ENCODE data around the gene CNTFR. TPM values are rescaled to one million over a fixed set of nuclear protein-coding genes. Genes with fewer than 3 reads are reported as not detected.

Gene CNTFR
- total RNA-seq, 2 experiments from 2014 or later, result not detected

GRCh38 chr9:34584970-34585369, 4.6 kb downstream of the CNTFR start:
- intact Hi-C loops (cut with micrococcal nuclease), result no loop called here
- ChIA-PET POLR2A (no interaction called here), CTCF (interaction anchor here (1.2 kb wide), 1 partner anchor 23 kb away, joined by 5 read pairs; no protein-coding TSS in a partner anchor)
- DNase-seq, result no peak
- Mint-ChIP-seq H3K4me3 (no peak overlapping the region), H3K27me3 (peaks cover 56% of the 10 kb centered on the region), H3K36me3 (no peaks in the 10 kb centered on the region), H3K27ac (no peak overlapping the region), H3K9me3 (no peaks in the 10 kb centered on the region), H3K4me1 (ENCODE audit: low read depth) (peaks cover 9% of the 10 kb centered on the region)

DNA sequence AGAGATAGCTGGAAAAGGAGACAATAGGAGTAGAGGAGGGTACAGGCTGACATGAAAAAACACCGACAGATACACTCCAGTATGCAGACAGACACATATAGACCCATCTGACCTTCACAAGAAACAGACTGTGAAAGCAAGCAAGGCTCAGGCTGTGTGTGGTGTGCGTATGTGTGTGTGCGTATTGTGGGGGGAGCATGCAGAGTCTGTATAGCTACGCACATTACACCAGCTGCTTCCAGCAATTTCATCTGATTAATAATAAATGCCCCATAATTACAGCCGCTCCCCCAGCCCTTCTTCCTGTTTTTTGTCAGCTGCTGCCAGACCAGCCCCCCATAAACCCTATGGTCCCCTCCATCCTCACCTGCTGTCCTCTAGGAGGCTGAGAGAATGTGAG, 6.7 kb downstream of the CNTFR start:
- ChIA-PET CTCF (interaction anchor here (0.7 to 1.6 kb wide), 4 partner anchors 9 to 179 kb away, joined by 3 to 4 read pairs (median 4); no protein-coding TSS in a partner anchor), POLR2A (no interaction called here)
- DNase-seq, result no peak
- H3K27ac Mint-ChIP-seq, result no peak overlapping the region
- intact Hi-C loops (cut with micrococcal nuclease), result no loop called here
- H3K27me3 Mint-ChIP-seq, result peaks cover 56% of the 10 kb centered on the region
- peaks cover 6% of the 10 kb centered on the region for H3K4me1 Mint-ChIP-seq (ENCODE audit: low read depth)
- H3K4me3 Mint-ChIP-seq, result no peak overlapping the region
- no peaks in the 10 kb centered on the region for H3K36me3 Mint-ChIP-seq
- H3K9me3 Mint-ChIP-seq, result no peaks in the 10 kb centered on the region

DNA sequence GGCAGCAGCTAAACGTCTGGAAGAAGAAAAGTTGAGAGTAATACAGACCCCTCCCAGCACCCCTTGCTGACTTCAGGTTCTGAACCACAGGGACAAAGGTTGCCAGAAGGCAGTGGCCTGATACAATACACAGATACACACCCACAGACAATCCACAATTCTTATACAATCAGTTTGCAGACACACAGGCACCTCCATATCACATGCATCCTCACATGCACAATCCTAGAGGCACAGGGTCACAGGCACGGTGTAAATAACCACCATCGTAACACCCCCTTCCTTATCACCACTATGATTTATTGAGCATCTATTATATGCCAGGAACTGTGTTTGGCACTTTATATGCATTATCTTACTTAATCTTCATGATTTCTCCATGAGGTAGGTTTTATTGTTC, 8.2 kb downstream of the CNTFR start:
- ChIA-PET POLR2A (no interaction called here), CTCF (interaction anchor here (1.6 to 4.3 kb wide), 2 partner anchors 10 to 23 kb away, joined by 4 to 23 read pairs; no protein-coding TSS in a partner anchor)
- Mint-ChIP-seq H3K27me3 (peaks cover 53% of the 10 kb centered on the region), H3K4me3 (no peak overlapping the region), H3K4me1 (ENCODE audit: low read depth) (peaks cover 13% of the 10 kb centered on the region), H3K27ac (no peak overlapping the region), H3K36me3 (no peaks in the 10 kb centered on the region), H3K9me3 (no peaks in the 10 kb centered on the region)
- intact Hi-C loops (cut with micrococcal nuclease), result no loop called here
- no peak for DNase-seq

GRCh38 chr9:34580358-34580757, 9.2 kb downstream of the CNTFR start:
- H3K27me3 Mint-ChIP-seq, result peaks cover 53% of the 10 kb centered on the region
- H3K4me1 Mint-ChIP-seq (ENCODE audit: low read depth), result peaks cover 13% of the 10 kb centered on the region
- no peak overlapping the region for H3K4me3 Mint-ChIP-seq
- no peaks in the 10 kb centered on the region for H3K36me3 Mint-ChIP-seq
- H3K27ac Mint-ChIP-seq, result no peak overlapping the region
- no peaks in the 10 kb centered on the region for H3K9me3 Mint-ChIP-seq
- DNase-seq, result no peak
- intact Hi-C loops (cut with micrococcal nuclease), result no loop called here
- CTCF ChIA-PET, result interaction anchor here (1.2 to 4.3 kb wide), 5 partner anchors 9 to 176 kb away, joined by 3 to 23 read pairs (median 3); no protein-coding TSS in a partner anchor
- POLR2A ChIA-PET, result no interaction called here

- no peak overlapping the region for H3K4me3 Mint-ChIP-seq
- no peaks in the 10 kb centered on the region for H3K9me3 Mint-ChIP-seq
- no peak overlapping the region for H3K27ac Mint-ChIP-seq
- POLR2A ChIA-PET, result no interaction called here
- H3K36me3 Mint-ChIP-seq, result no peaks in the 10 kb centered on the region
- no peak for DNase-seq
- CTCF ChIA-PET, result interaction anchor here (1.2 to 4.3 kb wide), 5 partner anchors 9 to 175 kb away, joined by 3 to 23 read pairs (median 3); no protein-coding TSS in a partner anchor
- intact Hi-C loops (cut with micrococcal nuclease), result no loop called here
- peaks cover 13% of the 10 kb centered on the region for H3K4me1 Mint-ChIP-seq (ENCODE audit: low read depth)
- peaks cover 51% of the 10 kb centered on the region for H3K27me3 Mint-ChIP-seq
Observed at GRCh38 chr9:34579808-34580163, 9.7 kb downstream of the CNTFR start.

- DNase-seq, result no peak
- Mint-ChIP-seq H3K4me1 (ENCODE audit: low read depth) (peaks cover 13% of the 10 kb centered on the region), H3K27me3 (peaks cover 50% of the 10 kb centered on the region), H3K9me3 (no peaks in the 10 kb centered on the region), H3K27ac (no peak overlapping the region), H3K36me3 (no peaks in the 10 kb centered on the region), H3K4me3 (no peak overlapping the region)
- CTCF ChIA-PET, result interaction anchor here (1.2 to 4.3 kb wide), 4 partner anchors 8 to 175 kb away, joined by 3 to 23 read pairs (median 4); no protein-coding TSS in a partner anchor
- POLR2A ChIA-PET, result no interaction called here
- intact Hi-C loops (cut with micrococcal nuclease), result no loop called here
Observed at GRCh38 chr9:34579104-34579807, 10.3 kb downstream of the CNTFR start.

DNA sequence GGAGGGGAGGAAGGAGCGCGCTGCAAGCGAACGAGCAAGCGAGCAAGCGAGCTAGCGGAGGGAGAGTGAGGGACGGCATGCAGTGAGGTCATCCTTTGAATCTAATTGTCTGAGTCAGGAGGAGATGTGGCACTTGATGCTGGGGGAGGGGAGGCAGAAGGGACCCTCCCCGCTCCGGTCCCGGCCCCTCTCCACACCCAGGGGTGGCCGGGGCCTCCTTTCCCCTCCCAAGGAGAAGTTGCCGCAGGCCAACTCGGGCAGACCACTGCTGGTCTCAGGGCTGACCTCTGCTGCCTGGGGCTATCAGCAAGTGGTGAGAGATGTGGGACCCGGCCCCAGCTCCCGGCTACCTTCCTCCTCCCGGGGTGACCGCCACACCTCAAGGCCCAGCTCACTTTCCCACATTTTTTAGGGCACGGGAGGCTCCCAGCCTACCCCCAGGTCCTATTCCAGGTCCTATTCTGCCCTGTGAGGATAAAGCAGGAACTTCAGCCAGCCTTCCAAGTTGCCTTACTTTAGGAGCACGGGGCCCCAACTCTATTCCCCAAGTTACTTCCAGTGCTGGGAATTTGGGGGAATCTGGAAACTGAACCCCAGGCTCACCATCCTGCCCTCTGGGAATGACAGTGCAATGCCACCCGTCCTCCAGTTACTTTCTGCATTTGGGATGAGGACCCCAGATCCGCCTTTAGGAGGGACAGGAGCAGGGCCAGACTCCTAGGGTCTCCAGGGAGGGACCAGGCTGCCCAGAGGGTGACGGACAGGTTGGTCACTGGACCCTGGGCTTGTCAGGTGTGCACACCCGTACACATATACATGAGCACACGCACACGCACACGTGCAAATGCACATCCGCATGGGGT, 11.1 kb downstream of the CNTFR start:
- intact Hi-C loops (cut with micrococcal nuclease), result no loop called here
- H3K27me3 Mint-ChIP-seq, result peaks cover 51% of the 10 kb centered on the region
- CTCF ChIA-PET, result interaction anchor here (4.3 kb wide), 1 partner anchor 13 kb away, joined by 23 read pairs; no protein-coding TSS in a partner anchor

DNA sequence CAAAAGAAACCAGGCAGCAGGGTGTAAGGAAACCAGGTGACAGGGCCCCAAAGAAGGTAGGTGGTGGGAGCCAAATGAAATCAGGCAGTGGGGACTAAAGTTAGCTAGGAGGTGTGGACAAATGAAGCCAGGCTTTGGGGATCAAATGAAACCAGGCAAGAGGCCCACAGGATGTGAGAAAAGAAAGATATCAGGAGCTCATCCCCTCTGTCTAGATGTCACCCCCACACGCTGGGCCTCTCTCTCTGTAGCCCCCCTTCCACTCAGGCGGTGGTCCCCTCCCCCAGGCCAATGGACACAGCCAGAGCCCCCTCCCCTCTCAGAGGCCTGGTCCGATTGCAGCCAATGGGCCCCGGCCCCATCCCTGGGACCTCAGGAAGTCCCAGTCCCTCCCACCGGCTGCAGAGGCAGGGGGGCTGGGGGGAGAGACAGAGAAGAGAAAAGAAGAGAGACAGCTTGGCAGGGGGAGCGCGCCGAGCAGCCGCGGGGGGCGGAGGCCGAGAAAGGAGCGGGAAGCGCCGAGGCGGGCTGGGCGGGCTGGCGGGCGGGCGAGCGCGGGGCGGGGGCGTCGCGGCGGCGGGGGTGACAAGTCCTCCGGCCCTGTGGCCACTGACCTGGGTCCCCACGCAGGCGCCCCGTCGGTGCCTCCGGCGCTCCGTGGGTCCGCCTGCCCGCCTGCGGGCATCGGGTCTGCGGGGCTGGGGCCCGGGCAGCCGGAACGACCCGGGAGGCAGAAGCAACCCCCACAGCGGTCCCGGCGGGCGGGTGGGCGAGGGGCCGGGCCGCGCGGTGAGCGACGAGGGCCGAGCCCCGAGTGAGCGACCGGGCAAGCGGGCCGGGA, 11.9 kb downstream of the CNTFR start:
- no peaks in the 10 kb centered on the region for H3K9me3 Mint-ChIP-seq
- no peak overlapping the region for H3K4me3 Mint-ChIP-seq
- POLR2A ChIA-PET, result no interaction called here
- no peak overlapping the region for H3K27ac Mint-ChIP-seq
- DNase-seq, result no peak
- intact Hi-C loops (cut with micrococcal nuclease), result no loop called here
- peaks cover 51% of the 10 kb centered on the region for H3K27me3 Mint-ChIP-seq
- H3K4me1 Mint-ChIP-seq (ENCODE audit: low read depth), result peaks cover 13% of the 10 kb centered on the region
- CTCF ChIA-PET, result interaction anchor here (4.3 kb wide), 1 partner anchor 14 kb away, joined by 23 read pairs; no protein-coding TSS in a partner anchor
- no peaks in the 10 kb centered on the region for H3K36me3 Mint-ChIP-seq

More for the DNA sequence above, 11.1 kb downstream of the CNTFR start:
- H3K27ac Mint-ChIP-seq, result no peak overlapping the region
- peaks cover 13% of the 10 kb centered on the region for H3K4me1 Mint-ChIP-seq (ENCODE audit: low read depth)
- DNase-seq, result peak; percentile 30
- no peak overlapping the region for H3K4me3 Mint-ChIP-seq
- POLR2A ChIA-PET, result no interaction called here
- H3K9me3 Mint-ChIP-seq, result no peaks in the 10 kb centered on the region
- no peaks in the 10 kb centered on the region for H3K36me3 Mint-ChIP-seq

GRCh38 chr9:34576597-34577399, 12.7 kb downstream of the CNTFR start:
- Mint-ChIP-seq H3K4me1 (ENCODE audit: low read depth) (peaks cover 13% of the 10 kb centered on the region), H3K27me3 (peaks cover 51% of the 10 kb centered on the region), H3K4me3 (no peak overlapping the region), H3K9me3 (no peaks in the 10 kb centered on the region), H3K27ac (no peak overlapping the region), H3K36me3 (no peaks in the 10 kb centered on the region)
- ChIA-PET CTCF (interaction anchor here (1.1 to 4.3 kb wide), 2 partner anchors 15 kb away, joined by 3 to 23 read pairs; no protein-coding TSS in a partner anchor), POLR2A (no interaction called here)
- intact Hi-C loops (cut with micrococcal nuclease), result no loop called here
- no peak for DNase-seq

DNA sequence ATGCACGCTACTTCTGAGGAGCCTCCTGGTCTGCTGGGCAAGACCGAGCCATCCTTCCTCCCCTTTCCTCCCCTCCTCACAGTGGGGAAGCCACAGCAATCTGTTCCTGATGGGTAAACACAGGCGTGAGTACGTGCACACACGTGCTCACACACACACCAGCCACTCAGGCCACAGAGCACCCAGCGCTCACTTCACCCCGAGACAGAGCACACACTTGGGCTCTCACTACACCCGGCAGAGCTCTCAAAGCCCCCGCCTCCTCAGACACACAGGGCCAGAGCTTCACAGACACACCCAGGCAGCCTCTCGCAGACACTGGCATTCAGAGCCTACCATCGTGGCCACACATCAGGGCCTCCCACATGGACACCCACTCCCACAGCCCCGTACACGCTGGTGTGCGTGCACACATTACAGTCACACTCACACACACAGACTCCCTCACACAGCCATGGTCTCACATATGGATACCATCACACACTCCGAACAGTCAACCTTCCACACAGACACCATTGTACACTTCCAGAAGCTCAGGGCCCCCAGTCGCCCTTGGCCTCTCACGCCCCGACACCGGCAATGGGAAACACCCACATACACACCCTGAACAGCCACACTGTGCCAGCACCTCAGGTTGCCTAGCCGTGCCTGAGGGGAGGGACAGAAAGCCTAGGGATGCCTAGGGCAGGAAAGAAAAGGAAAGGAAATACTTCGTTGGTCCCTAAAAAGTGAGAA, 13.5 kb downstream of the CNTFR start:
- DNase-seq, result no peak
- H3K27me3 Mint-ChIP-seq, result peaks cover 46% of the 10 kb centered on the region

More for the DNA sequence above, 13.5 kb downstream of the CNTFR start:
- POLR2A ChIA-PET, result no interaction called here
- CTCF ChIA-PET, result interaction anchor here (0.6 to 1.1 kb wide), 2 partner anchors 15 to 256 kb away, joined by 3 read pairs; no protein-coding TSS in a partner anchor
- no peak overlapping the region for H3K4me3 Mint-ChIP-seq
- H3K36me3 Mint-ChIP-seq, result no peaks in the 10 kb centered on the region
- H3K4me1 Mint-ChIP-seq (ENCODE audit: low read depth), result peaks cover 13% of the 10 kb centered on the region
- H3K27ac Mint-ChIP-seq, result no peak overlapping the region
- H3K9me3 Mint-ChIP-seq, result no peaks in the 10 kb centered on the region
- intact Hi-C loops (cut with micrococcal nuclease), result no loop called here

Measured in activated CD4-positive, alpha-beta memory T cell treated with anti-CD3 and anti-CD28 coated beads for 36 hours (primary cell).